Thymus (tissue), 14 donors: ENCODE measurements around the gene SLX4IP. TPM values are rescaled to one million over a fixed set of nuclear protein-coding genes. Genes with fewer than 3 reads are reported as not detected.
"Not testable (repeated sequence)": the region's sequence is repeated elsewhere in the genome, so short reads cannot be mapped to it uniquely, and the experiment has no call there.

ENCODE experiments used
- DNase-seq, 9 donors: peaks; one replicate each; pipeline ENCODE4 v3.0.0-alpha.2; 2013; ENCODE audit warnings: low spot score in 9 of 9, low read depth in 6 of 9, missing footprints in 1 of 9
- H3K27ac ChIP-seq, 2 donors: one replicate each; pipeline ENCODE4 v1.5.1; 2013; ENCODE audit warnings: control low read depth in 1 of 2, low read depth in 1 of 2, low read length in 1 of 2, mild to moderate bottlenecking in 1 of 2, moderate library complexity in 1 of 2
- H3K27me3 ChIP-seq, 2 donors: one replicate each; pipeline ENCODE4 v1.5.1; 2013; ENCODE audit warnings: low read length in 1 of 2; ENCODE audit not compliant: control insufficient read depth in 2 of 2, insufficient read depth in 1 of 2
- H3K36me3 ChIP-seq, 2 donors: one replicate each; pipeline ENCODE4 v1.5.1; 2013; ENCODE audit warnings: low read length in 1 of 2, mild to moderate bottlenecking in 1 of 2, moderate library complexity in 1 of 2; ENCODE audit not compliant: control insufficient read depth in 2 of 2, insufficient read depth in 2 of 2
- H3K4me1 ChIP-seq, 2 donors: one replicate each; pipeline ENCODE4 v1.5.1; 2013; ENCODE audit warnings: low read length in 2 of 2; ENCODE audit not compliant: control insufficient read depth in 2 of 2, insufficient read depth in 2 of 2
- H3K4me3 ChIP-seq, 2 donors: one replicate each; pipeline ENCODE4 v1.5.1; 2013; ENCODE audit warnings: low read length in 2 of 2, control low read depth in 1 of 2, mild to moderate bottlenecking in 1 of 2
- H3K9me3 ChIP-seq, 2 donors: one replicate each; pipeline ENCODE4 v1.5.1; 2013; ENCODE audit warnings: low read length in 1 of 2, mild to moderate bottlenecking in 1 of 2; ENCODE audit not compliant: control insufficient read depth in 2 of 2, insufficient read depth in 1 of 2
- WGBS: extraction: QIAGEN DNeasy Blood & Tissue Kit; methylation state at CpG from one replicate; pipeline ENCODE4 v1.1.7; 2013; 5-methylcytosine and 5-hydroxymethylcytosine counted together
- long read RNA-seq, 10 donors: transcript quantifications; one replicate each; lab custom pipeline, GENCODE V29; 2026
- polyA plus RNA-seq: library from polyadenylated mRNA; stranded (reverse); fragments of 200-250 nt; gene quantifications from one replicate; pipeline ENCODE4 v1.2.3, GENCODE V29; 2013
- total RNA-seq: library from RNA; stranded (reverse); fragments of 120-200 nt; gene quantifications from one replicate; pipeline ENCODE4 v1.2.4, GENCODE V29; 2013
- donor health status: healthy.

Gene SLX4IP
- total RNA-seq = 5.1 TPM
- 7.4 TPM for polyA plus RNA-seq
- long read RNA-seq, donor 1 = 0 reads
- long read RNA-seq, donor 2, full-length matches to known transcripts = 3 of 8 reads
- long read RNA-seq, donor 2, partial matches to known transcripts = 5 of 8 reads
- long read RNA-seq, donor 2, other reads (novel, unspliced or antisense) = 0 of 8 reads
- long read RNA-seq, donor 3 = 0 reads
- long read RNA-seq, donor 4 = 0 reads
- long read RNA-seq, donor 5 = 0 reads
- long read RNA-seq, donor 6 = 0 reads
- long read RNA-seq, donor 7 = 0 reads
- long read RNA-seq, donor 8, full-length matches to known transcripts = 1 of 1 reads
- long read RNA-seq, donor 8, partial matches to known transcripts = 0 of 1 reads
- long read RNA-seq, donor 8, other reads (novel, unspliced or antisense) = 0 of 1 reads
- long read RNA-seq, donor 9 = 0 reads
- long read RNA-seq, donor 10 = 0 reads

- WGBS = 3% methylated on average over 32 of the region's 32 CpGs
- H3K9me3 ChIP-seq = peaks cover 0 to 4% of the 10 kb centered on the region in 2 donors
- no peaks in the 10 kb centered on the region for H3K27me3 ChIP-seq
- peak within 1 kb of the TSS; percentile 81 to 92 for H3K4me3 ChIP-seq
- no peaks in the 10 kb centered on the region for H3K36me3 ChIP-seq
- H3K4me1 ChIP-seq = peaks cover 5 to 8% of the 10 kb centered on the region in 2 donors
- peak; percentile 86 to 98 (median 92) for DNase-seq
- H3K27ac ChIP-seq = peak within 1 kb of the TSS; percentile 97 to 98
These were observed at the start of gene SLX4IP for GRCh38 chr20:10434832-10435812. TSS of gene SLX4IP (plus strand) at chr20:10435305. CDS start at chr20:10458205, 22,900 bp downstream.

DNA sequence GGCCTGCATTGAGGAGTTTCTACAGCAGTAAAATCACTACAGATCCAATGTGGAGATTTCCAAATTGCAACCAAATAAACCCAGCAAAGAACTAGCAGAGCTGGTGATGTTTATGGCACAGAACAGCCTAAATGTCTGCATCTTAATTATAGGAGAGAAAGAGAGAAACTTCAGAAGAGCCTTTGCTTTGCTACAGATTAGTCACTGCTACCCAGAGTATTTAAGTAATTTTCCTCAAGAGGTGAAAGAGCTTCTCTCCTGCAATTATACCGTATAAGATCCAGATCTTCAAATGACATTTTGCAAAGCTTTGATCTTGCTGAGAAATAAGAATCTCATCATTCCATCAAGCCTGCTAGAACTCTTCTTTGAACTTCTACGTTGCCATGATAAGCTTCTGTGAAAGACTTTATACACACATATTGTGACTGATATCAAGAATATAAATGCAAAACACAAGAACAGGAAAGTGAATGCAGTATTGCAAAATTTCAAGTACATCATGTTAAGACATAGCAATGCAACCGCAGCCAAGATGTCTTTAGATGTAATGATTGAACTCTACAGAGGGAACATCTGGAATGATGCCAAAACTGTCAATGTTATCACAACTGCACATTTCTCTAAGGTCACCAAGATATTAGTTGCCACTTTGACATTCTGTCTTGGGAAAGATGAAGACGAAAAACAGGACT, 49.1 kb upstream of the SLX4IP start:
- Histone ChIP-seq H3K4me3 (no peak overlapping the region), H3K27ac (no peak overlapping the region), H3K27me3 (no peaks in the 10 kb centered on the region), H3K4me1 (no peaks in the 10 kb centered on the region), H3K9me3 (no peaks in the 10 kb centered on the region), H3K36me3 (no peaks in the 10 kb centered on the region)
- WGBS = 92% methylated on average over 4 of the region's 4 CpGs
- no peak for DNase-seq

- no peak overlapping the region for H3K4me3 ChIP-seq
- H3K9me3 ChIP-seq = no peaks in the 10 kb centered on the region
- no peaks in the 10 kb centered on the region for H3K36me3 ChIP-seq
- DNase-seq = no peak
- 95% methylated on average over 4 of the region's 4 CpGs for WGBS
- H3K27me3 ChIP-seq = no peaks in the 10 kb centered on the region
- H3K4me1 ChIP-seq = no peaks in the 10 kb centered on the region
- no peak overlapping the region for H3K27ac ChIP-seq
These were observed 47.4 kb upstream of the SLX4IP start for GRCh38 chr20:10387686-10388085.

DNA sequence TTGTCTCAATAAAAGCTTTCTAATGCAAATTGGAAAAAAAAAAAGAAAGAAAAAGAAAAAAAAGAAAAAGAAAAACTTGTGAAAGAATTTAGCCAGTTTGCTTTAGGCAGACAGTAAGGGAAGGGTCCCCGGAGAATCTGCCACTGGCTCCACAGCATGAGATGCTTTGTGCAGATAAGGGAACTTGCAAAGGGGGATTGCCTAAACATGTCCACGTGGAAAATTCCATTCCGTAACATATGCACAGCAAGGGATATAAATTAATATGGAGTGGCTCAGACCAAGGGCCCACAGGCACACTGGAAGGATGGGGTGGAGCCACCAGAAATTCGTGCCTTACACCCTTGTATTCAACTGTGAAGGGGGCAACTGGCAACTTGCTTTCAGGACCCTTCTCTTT, 46.5 kb upstream of the SLX4IP start:
- H3K27me3 ChIP-seq = no peaks in the 10 kb centered on the region
- H3K27ac ChIP-seq = no peak overlapping the region
- H3K9me3 ChIP-seq = no peaks in the 10 kb centered on the region
- H3K36me3 ChIP-seq = no peaks in the 10 kb centered on the region
- H3K4me3 ChIP-seq = no peak overlapping the region
- DNase-seq = no peak
- no peaks in the 10 kb centered on the region for H3K4me1 ChIP-seq
- 93% methylated on average over 4 of the region's 4 CpGs for WGBS

- DNase-seq = no peak
- no peak overlapping the region for H3K4me3 ChIP-seq
- H3K27ac ChIP-seq = no peak overlapping the region
- no peaks in the 10 kb centered on the region for H3K36me3 ChIP-seq
- no peaks in the 10 kb centered on the region for H3K4me1 ChIP-seq
- WGBS = 94% methylated on average over 2 of the region's 2 CpGs
- H3K27me3 ChIP-seq = no peaks in the 10 kb centered on the region
- H3K9me3 ChIP-seq = no peaks in the 10 kb centered on the region
These were observed 44.4 kb upstream of the SLX4IP start for GRCh38 chr20:10390709-10391108.

DNA sequence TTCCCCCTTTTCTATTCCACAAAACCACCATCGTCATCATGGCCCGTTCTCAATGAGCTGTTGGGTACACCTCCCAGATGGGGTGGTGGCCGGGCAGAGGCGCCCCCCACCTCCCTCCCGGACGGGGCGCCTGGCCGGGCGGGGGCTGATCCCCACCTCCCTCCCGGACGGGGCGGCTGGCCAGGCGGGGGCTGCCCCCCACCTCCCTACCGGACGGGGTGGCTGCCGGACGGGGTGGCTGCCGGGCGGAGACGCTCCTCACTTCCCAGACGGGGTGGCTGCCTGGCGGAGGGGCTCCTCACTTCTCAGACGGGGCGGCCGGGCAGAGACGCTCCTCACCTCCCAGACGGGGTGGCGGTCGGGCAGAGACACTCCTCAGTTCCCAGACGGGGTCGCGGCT, 40.4 kb upstream of the SLX4IP start:
- DNase-seq, H3K36me3 ChIP-seq, H3K4me3 ChIP-seq, H3K27ac ChIP-seq, H3K4me1 ChIP-seq, H3K27me3 ChIP-seq, H3K9me3 ChIP-seq: not testable (repeated sequence)
- 97% methylated on average over 27 of the region's 32 CpGs for WGBS

DNA sequence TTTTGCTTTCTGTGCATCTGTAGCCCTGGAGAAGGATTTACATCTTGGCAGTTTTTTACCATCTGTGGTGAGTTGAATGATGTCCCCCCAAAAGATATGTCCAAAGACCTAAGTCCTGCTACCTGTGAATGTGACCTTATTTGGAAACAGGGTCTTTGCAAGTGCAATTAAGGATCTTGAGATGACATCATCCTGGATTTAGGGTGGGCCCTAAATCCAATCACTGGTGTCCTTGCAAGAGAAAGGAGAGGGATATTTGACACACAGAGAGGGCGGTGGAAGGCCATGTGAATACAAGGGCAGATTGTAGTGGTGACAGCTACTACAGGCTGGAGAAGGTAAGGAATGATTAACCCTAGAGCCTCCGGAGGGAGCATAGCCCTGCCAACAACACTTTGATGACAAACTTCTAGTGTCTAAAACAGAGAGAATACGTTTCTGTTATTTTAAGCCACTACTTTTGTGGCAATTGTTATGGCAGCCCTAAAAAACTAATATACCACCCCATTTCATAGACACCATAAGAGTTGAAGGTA, 36.2 kb upstream of the SLX4IP start:
- DNase-seq = no peak
- H3K27me3 ChIP-seq = no peaks in the 10 kb centered on the region
- no peaks in the 10 kb centered on the region for H3K9me3 ChIP-seq
- WGBS = 93% methylated on average over 3 of the region's 3 CpGs
- H3K4me3 ChIP-seq = no peak overlapping the region
- no peak overlapping the region for H3K27ac ChIP-seq
- no peaks in the 10 kb centered on the region for H3K4me1 ChIP-seq
- no peaks in the 10 kb centered on the region for H3K36me3 ChIP-seq

DNA sequence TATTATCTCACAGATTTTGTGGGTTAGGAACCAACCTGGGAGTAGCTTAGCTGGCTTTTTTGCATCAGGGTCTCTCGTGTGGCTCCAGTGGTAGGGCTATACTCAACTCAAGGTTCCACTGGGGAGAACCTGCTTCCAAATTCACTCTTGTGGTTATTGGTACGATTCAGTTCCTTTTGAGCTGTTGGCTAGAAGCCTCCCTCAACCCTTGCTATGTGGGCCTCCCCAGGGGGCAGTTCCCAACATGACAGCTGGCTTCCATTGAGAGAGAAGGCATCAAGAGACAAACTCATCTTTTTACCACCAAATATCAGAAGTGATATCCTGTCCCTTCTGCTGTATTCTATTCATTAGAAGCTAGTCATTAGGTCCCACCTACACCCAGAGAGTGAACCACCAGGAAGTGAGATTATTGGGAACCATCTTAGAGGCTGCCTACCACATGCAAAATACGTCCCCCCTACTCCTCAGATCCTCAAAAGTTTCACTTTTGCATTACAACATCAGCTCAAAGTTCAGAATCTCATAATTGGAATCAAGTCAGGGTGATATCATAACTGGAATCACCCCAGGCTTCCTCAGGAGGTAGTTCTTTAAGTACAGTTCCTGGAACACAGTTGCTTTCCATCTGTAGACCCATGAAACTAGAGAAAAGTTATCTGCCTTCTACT, 32.0 kb upstream of the SLX4IP start:
- no peaks in the 10 kb centered on the region for H3K9me3 ChIP-seq
- no peaks in the 10 kb centered on the region for H3K4me1 ChIP-seq
- WGBS = 91% methylated on average over 3 of the region's 3 CpGs
- peaks cover 3 to 4% of the 10 kb centered on the region in 2 donors for H3K36me3 ChIP-seq
- no peak overlapping the region for H3K27ac ChIP-seq
- no peak for DNase-seq
- H3K4me3 ChIP-seq = no peak overlapping the region
- no peaks in the 10 kb centered on the region for H3K27me3 ChIP-seq
